Measurements from ENCODE around the gene HAO2.

HAO2 gene

GRCh38 chr1:119440721-119441307 is 72.2 kb downstream of the HAO2 start:
- DNase-seq, result no peak

- DNase-seq, result no peak
These were observed 74.2 kb downstream of the HAO2 start for GRCh38 chr1:119442756-119443155.
